ENCODE measurements around the gene HIBCH. TPM values are rescaled to one million over a fixed set of nuclear protein-coding genes. Genes with fewer than 3 reads are reported as not detected.
A peak's percentile ranks its signal among the peaks of the same experiment; 100 is the strongest.

HIBCH gene
- total and polyA plus RNA-seq, 9 of the 15 experiments (the other 6 are each of a cell fraction or from before 2014, with no cell fraction given) = 17.0 to 65.4 (median 28.3) TPM

DNA sequence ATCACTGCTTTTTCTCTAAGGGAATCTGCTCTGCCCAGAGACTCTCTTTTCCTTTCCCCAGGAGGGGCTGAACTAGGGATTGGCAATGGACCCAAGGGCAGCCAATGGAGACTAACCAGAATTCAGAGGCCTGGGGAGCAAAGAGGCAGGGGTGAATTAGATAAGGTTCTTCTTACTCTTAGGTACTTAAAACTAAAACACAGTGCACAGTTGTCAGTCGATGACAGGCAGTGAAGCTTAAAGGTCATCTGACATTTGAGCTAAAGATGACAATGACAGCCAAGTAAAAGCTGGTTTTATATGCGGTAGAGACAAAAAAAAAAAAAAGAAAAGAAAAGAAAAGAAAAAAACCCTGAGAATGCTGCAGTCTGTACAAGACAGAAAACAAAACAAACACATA, 57.8 kb downstream of the HIBCH start:
- no peaks in the 10 kb centered on the region for H3K9me1 ChIP-seq (ENCODE audit: control insufficient read depth, insufficient read depth, low read length)
- H4K20me1 ChIP-seq (replicated peaks; ENCODE audit: control insufficient read depth, insufficient read depth, low read length) = no peaks in the 10 kb centered on the region
- H3K27me3 ChIP-seq (ENCODE audit: control insufficient read depth in 2 of 2, insufficient read depth in 2 of 2, low read length in 2 of 2) = no peaks in the 10 kb centered on the region
- H3K4me2 ChIP-seq (ENCODE audit: insufficient read depth, low read length) = no peak overlapping the region
- in situ Hi-C loops (cut with MboI) = no loop called here
- intact Hi-C loops (cut with micrococcal nuclease) = no loop called here
- WGBS (ENCODE audit: insufficient coverage, low coverage, missing lambda C conversion rate) = 11% methylated on average over 1 of the region's 2 CpGs
- DNase-seq (ENCODE audit: extremely low read depth in 1 of 4, low spot score in 3 of 4) = peak in 2 of 4 experiments; percentile 9
- H3K27ac ChIP-seq (ENCODE audit: extremely low read depth, low read depth, low read length) = no peak overlapping the region
- H3K36me3 ChIP-seq (ENCODE audit: control insufficient read depth, insufficient read depth, low read length) = peaks cover 20% of the 10 kb centered on the region; the same call in 1 of the 3 replicates
- no peaks in the 10 kb centered on the region; a peak in 1 of 5 replicates for H3K4me1 ChIP-seq (replicated peaks in 1 of 2; ENCODE audit: control insufficient read depth in 2 of 2, insufficient read depth in 2 of 2, low read length in 2 of 2)
- H3K9me3 ChIP-seq (replicated peaks; ENCODE audit: control insufficient read depth, insufficient read depth, low read depth, low read length) = no peaks in the 10 kb centered on the region
- no peak for FAIRE-seq
- TF ChIP-seq, protein P1, sequence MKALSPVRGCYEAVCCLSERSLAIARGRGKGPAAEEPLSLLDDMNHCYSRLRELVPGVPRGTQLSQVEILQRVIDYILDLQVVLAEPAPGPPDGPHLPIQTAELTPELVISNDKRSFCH (CRISPR knock-in tag; IDR thresholded peaks at IDR 0.05) = no peak
- TF ChIP-seq, protein P1 (tag; IDR thresholded peaks at IDR 0.05) = peak; percentile 64; the same call in 1 of the 2 replicates
- TF ChIP-seq, protein P2, sequence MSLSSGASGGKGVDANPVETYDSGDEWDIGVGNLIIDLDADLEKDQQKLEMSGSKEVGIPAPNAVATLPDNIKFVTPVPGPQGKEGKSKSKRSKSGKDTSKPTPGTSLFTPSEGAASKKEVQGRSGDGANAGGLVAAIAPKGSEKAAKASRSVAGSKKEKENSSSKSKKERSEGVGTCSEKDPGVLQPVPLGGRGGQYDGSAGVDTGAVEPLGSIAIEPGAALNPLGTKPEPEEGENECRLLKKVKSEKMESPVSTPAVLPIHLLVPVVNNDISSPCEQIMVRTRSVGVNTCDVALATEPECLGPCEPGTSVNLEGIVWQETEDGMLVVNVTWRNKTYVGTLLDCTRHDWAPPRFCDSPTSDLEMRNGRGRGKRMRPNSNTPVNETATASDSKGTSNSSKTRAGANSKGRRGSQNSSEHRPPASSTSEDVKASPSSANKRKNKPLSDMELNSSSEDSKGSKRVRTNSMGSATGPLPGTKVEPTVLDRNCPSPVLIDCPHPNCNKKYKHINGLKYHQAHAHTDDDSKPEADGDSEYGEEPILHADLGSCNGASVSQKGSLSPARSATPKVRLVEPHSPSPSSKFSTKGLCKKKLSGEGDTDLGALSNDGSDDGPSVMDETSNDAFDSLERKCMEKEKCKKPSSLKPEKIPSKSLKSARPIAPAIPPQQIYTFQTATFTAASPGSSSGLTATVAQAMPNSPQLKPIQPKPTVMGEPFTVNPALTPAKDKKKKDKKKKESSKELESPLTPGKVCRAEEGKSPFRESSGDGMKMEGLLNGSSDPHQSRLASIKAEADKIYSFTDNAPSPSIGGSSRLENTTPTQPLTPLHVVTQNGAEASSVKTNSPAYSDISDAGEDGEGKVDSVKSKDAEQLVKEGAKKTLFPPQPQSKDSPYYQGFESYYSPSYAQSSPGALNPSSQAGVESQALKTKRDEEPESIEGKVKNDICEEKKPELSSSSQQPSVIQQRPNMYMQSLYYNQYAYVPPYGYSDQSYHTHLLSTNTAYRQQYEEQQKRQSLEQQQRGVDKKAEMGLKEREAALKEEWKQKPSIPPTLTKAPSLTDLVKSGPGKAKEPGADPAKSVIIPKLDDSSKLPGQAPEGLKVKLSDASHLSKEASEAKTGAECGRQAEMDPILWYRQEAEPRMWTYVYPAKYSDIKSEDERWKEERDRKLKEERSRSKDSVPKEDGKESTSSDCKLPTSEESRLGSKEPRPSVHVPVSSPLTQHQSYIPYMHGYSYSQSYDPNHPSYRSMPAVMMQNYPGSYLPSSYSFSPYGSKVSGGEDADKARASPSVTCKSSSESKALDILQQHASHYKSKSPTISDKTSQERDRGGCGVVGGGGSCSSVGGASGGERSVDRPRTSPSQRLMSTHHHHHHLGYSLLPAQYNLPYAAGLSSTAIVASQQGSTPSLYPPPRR (CRISPR knock-in tag; IDR thresholded peaks at IDR 0.05; ENCODE audit: borderline replicate concordance) = no peak
- TF ChIP-seq BMI1 (IDR thresholded peaks at IDR 0.05; ENCODE audit: low read length) = no peak
- ATAC-seq = no peak; the same call in 1 of the 3 replicates
- H2AFZ ChIP-seq (ENCODE audit: low read depth, low read length) = no peak overlapping the region
- H3K4me3 ChIP-seq = no peak overlapping the region
- ChIA-PET CTCF (ENCODE audit: low intra/inter-chr PET ratio) (no interaction called here), POLR2A (interaction anchor here (1.0 to 1.4 kb wide), 2 partner anchors 10 kb away, joined by 3 to 4 read pairs; no protein-coding TSS in a partner anchor)
- BruUV-seq (replicated peaks) = no TSS peak
- H3K9ac ChIP-seq (ENCODE audit: insufficient read depth in 1 of 2, low read depth in 2 of 2, low read length in 2 of 2) = no peak overlapping the region
- H3K79me2 ChIP-seq (ENCODE audit: control insufficient read depth, insufficient read depth, low read length) = no peaks in the 10 kb centered on the region

All from K562 (cell line).